Heart left ventricle (tissue), 13 donors: ENCODE data around the gene DTNB.

Source experiments
- POLR2A ChIP-seq, 2 donors: fragments of 450-650 bp; IDR thresholded peaks; one replicate each; pipeline ENCODE4 v1.6.1; 2017; ENCODE audit warnings: antibody characterized with exemption in 2 of 2, mild to moderate bottlenecking in 2 of 2, moderate library complexity in 2 of 2
- TF ChIP-seq, protein P1 (sequence below), 12 donors: fragments of 200-600 bp; sonication (generic) in 4 of 12; IDR thresholded peaks; one replicate each; pipeline versions ENCODE4 v1.5.0 to v1.8.0; 2018 to 2022; ENCODE audit warnings: antibody characterized with exemption in 12 of 12, mild to moderate bottlenecking in 5 of 12
- donor health status: ischemic (EF 13 %, LVEDD 7.1; RV severe dilation, severe dysfunction).
- donor health status: DM: no; HTN: yes; CAD: no.
- donor health status: DM: no; HTN: no; CAD: no.
- donor health status: ischemic (EF 25% LVEDD 6.9; RV normal size, moderate dysfunction).
- donor health status: ischemic (EF 25% LVEDD 5.7; RV mildly dilated, moderate dysfunction).
- donor health status: ischemic (EF 35%, LVEDD 5.7; RV mildly dilated, moderate dysfunction).
- donor health status: nonischemic (EF 11% LVEDD 7.7; RV severe dilation, severe dysfunction).
- donor health status: DM: yes; HTN: yes; CAD: no.
- donor health status: PGD.
- donor health status: ischemic (EF 29% LVEDD 5.4; RV normal size, mild dysfunction).
- donor health status: nonischemic (EF 23%, LVEDD 6.1; RV moderate dilation, normal function).

DNA sequence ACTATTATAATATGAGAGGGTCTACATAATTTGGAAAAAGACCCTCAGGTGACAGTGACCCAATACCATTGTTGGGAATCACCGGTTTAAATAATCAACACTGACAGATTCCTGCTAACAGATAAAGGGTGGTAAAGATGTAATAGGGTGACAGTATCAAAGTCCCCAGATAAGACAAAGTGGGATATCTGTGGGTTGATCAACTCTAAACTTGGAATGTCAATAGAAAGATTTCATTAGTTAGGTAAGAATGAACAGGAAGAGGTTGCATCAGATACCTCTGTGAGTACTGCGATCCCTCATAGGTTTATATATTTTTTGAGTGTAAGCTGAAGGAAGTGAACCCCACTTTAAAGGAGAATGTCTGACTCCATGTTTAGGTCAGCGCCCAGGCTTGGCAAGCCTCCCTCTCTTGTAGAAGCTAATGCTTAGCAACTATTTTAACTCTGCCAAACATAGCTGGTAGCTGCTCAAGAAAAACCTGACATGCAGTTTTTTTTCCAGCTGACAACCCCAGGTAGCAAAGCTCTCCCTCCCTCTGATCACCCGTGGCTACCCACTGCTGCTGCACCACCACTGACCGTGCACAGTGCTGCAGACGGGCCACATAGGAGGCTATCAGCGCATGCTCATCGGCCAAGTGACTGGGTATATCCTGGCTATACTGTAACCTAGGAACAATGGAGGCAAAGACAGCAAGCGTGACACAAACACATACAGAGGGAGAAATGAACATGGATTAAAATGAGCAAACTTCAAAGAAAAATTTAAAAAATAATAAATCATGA is 218.4 kb downstream of the DTNB start:
- TF ChIP-seq, protein P1, sequence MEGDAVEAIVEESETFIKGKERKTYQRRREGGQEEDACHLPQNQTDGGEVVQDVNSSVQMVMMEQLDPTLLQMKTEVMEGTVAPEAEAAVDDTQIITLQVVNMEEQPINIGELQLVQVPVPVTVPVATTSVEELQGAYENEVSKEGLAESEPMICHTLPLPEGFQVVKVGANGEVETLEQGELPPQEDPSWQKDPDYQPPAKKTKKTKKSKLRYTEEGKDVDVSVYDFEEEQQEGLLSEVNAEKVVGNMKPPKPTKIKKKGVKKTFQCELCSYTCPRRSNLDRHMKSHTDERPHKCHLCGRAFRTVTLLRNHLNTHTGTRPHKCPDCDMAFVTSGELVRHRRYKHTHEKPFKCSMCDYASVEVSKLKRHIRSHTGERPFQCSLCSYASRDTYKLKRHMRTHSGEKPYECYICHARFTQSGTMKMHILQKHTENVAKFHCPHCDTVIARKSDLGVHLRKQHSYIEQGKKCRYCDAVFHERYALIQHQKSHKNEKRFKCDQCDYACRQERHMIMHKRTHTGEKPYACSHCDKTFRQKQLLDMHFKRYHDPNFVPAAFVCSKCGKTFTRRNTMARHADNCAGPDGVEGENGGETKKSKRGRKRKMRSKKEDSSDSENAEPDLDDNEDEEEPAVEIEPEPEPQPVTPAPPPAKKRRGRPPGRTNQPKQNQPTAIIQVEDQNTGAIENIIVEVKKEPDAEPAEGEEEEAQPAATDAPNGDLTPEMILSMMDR (IDR thresholded peaks at IDR 0.05) = no peak
- TF ChIP-seq POLR2A (IDR thresholded peaks at IDR 0.05) = no peak
